Left renal cortex interstitium (tissue), 4 donors: ENCODE data around the gene MEF2C. TPM values are rescaled to one million over a fixed set of nuclear protein-coding genes. Genes with fewer than 3 reads are reported as not detected.

Source experiments
- DNase-seq, 4 donors: peaks; one replicate each; pipeline ENCODE4 v3.0.0-alpha.2; 2013; ENCODE audit warnings: low read depth in 4 of 4, low spot score in 2 of 4, missing footprints in 1 of 4
- polyA plus RNA-seq, 4 donors: library from polyadenylated mRNA; unstranded; fragments of 120-200 nt; gene quantifications; one replicate each; pipeline ENCODE4 v1.2.1, GENCODE V29; 2013; ENCODE audit not compliant: insufficient read length in 4 of 4

The MEF2C gene
- polyA plus RNA-seq, 4 donors, result 31.7 to 55.0 (median 40.5) TPM

DNA sequence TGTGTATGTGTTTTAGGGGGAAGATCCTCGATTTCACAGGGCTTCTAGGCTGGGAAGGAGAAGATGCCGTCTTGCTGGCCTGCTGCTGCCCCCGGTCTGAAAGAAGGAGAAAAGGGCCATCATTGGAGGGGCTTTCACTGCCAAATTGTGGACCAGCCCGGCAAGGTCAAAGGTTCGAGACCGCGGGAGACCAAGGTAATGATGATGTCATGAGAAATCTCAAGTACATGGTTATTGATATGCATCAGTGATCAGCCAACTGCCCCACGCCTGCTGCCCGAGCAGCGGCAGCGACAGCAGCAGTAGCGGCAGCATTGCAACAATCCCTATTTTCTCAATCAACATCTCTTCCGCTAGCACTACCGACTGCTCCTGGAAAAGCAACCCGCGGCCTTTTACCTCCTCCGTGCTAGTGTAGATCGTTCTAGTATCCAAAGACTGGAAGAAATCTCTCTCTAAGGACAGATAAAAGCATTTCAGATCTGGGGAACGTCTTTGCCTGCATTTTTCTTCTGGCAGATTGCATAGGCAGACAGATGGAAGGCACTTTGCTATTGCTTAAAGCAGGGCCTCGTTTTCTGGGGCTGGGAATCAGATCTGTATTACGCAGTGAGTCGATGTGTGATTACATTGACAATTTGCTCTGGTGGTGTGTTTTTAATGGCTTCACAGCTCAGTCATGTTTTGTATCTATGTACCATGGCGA is 215.3 kb downstream of the MEF2C start:
- DNase-seq, result no peak
